PC-9 (cell line): Measurements from ENCODE around the gene SLC51A. TPM values are rescaled to one million over a fixed set of nuclear protein-coding genes. Genes with fewer than 3 reads are reported as not detected.

Experiments used
- BruUV-seq: library from RNA; stranded (reverse); fragments of 400-500 nt; replicated peaks from 2 replicates; lab custom pipeline; 2021; lab: Mats Ljungman, UMichigan
- CTCF ChIA-PET: fragments of 300-600 bp; sonication (Branson Sonifier 250); formaldehyde crosslinking; loops from one replicate; lab custom pipeline; 2022; ENCODE audit warnings: antibody characterized with exemption; lab: Charles Lee
- POLR2A ChIA-PET: fragments of 300-600 bp; sonication (Branson Sonifier 250); formaldehyde crosslinking; loops from one replicate; lab custom pipeline; 2022; ENCODE audit warnings: antibody characterized with exemption; ENCODE audit not compliant: unreplicated experiment; lab: Charles Lee
- DNase-seq, 2 experiments: peaks; one replicate each; pipeline versions ENCODE4 v3.0.0 to v3.0.0-alpha.2; 2015 to 2022; ENCODE audit warnings: mixed read lengths in 1 of 2
- H2AFZ ChIP-seq: fragments of 200-600 bp; sonication (generic); 2 replicates; pipeline ENCODE4 v1.8.1; 2017; ENCODE audit warnings: antibody characterized with exemption
- H3F3A ChIP-seq: fragments of 200-600 bp; sonication (generic); 2 replicates; pipeline ENCODE4 v1.8.1; 2017; ENCODE audit warnings: antibody characterized with exemption, mild to moderate bottlenecking, low read depth; ENCODE audit not compliant: insufficient read depth
- H3K27ac ChIP-seq: fragments of 200-600 bp; sonication (generic); 2 replicates; pipeline ENCODE4 v1.6.1; 2016; ENCODE audit warnings: mixed run types
- H3K27me3 ChIP-seq: fragments of 200-600 bp; sonication (generic); 2 replicates; pipeline ENCODE4 v1.6.1; 2016; ENCODE audit warnings: low read depth, mixed run types; ENCODE audit not compliant: insufficient read depth
- H3K36me3 ChIP-seq: fragments of 200-600 bp; sonication (generic); 2 replicates; pipeline ENCODE4 v1.6.1; 2016; ENCODE audit warnings: low read depth, mixed run types
- H3K4me1 ChIP-seq: fragments of 200-600 bp; sonication (generic); replicated peaks from 2 replicates; pipeline ENCODE4 v1.6.1; 2016; ENCODE audit warnings: mixed run types; ENCODE audit not compliant: insufficient read depth
- H3K4me2 ChIP-seq: fragments of 200-600 bp; sonication (generic); 2 replicates; pipeline ENCODE4 v1.6.1; 2017; ENCODE audit warnings: mixed run types
- H3K4me3 ChIP-seq: fragments of 200-600 bp; sonication (generic); 2 replicates; pipeline ENCODE4 v1.6.1; 2016; ENCODE audit warnings: mixed run types
- H3K79me2 ChIP-seq: fragments of 200-600 bp; sonication (generic); 2 replicates; pipeline ENCODE4 v1.6.1; 2017; ENCODE audit warnings: low read depth, mixed run types
- H3K9me2 ChIP-seq: fragments of 200-600 bp; sonication (generic); 2 replicates; pipeline ENCODE4 v1.8.1; 2017; ENCODE audit warnings: mild to moderate bottlenecking; ENCODE audit not compliant: insufficient read depth
- H3K9me3 ChIP-seq: fragments of 200-600 bp; sonication (generic); 2 replicates; pipeline ENCODE4 v1.8.1; 2016; ENCODE audit warnings: low read depth; ENCODE audit not compliant: insufficient read depth
- H4K20me1 ChIP-seq: fragments of 200-600 bp; sonication (generic); 2 replicates; pipeline ENCODE4 v1.8.1; 2017; ENCODE audit not compliant: insufficient read depth
- EZH2 ChIP-seq: fragments of 200-600 bp; sonication (generic); IDR thresholded peaks from 2 replicates; pipeline ENCODE4 v1.8.0; 2017; ENCODE audit warnings: antibody characterized with exemption, low read depth
- intact Hi-C: fragments of 100-400 bp; cut with micrococcal nuclease; formaldehyde crosslinking; loops from one replicate; pipeline ENCODE4 v1.10.0; 2022; ENCODE audit not compliant: unreplicated experiment
- total RNA-seq: library from RNA; stranded (reverse); gene quantifications from 2 replicates; pipeline ENCODE4 v1.2.3, GENCODE V29; 2021
- TF ChIP-seq, protein P1 (sequence below): fragments of 200-600 bp; sonication (generic); conservative IDR thresholded peaks from 2 replicates; pipeline ENCODE4 v1.6.1; 2017; ENCODE audit warnings: mixed run types, antibody characterized with exemption, mild to moderate bottlenecking, moderate library complexity

The SLC51A gene
- total RNA-seq, 1 experiment from 2014 or later: 10.3 TPM

DNA sequence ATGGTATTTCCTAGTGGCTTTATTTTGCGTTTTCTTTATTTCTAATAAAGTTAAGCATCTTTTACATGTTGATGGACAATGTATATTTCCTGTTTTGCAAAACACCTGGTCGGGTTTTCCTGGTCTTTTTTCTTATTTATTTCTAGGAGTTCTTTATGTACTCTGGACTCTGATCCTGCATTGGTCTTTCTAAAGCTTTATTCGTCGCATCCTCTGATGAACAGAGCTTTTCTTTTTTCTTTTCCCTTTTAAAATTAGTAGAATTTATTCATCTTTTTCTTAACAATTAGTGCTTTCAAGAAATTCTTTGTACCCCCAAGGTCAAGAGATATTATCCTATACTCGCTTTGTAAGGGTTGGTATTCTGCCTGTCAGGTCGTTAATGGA, 37.3 kb upstream of the SLC51A start:
- no TSS peak for BruUV-seq
- Histone ChIP-seq H3K9me2 (no peaks in the 10 kb centered on the region), H3K79me2 (no peaks in the 10 kb centered on the region), H3F3A (peaks cover 26% of the 10 kb centered on the region), H3K4me2 (no peak overlapping the region), H4K20me1 (no peaks in the 10 kb centered on the region; the same call in 1 of the 2 replicates), H3K4me1 (peaks cover 21% of the 10 kb centered on the region), H2AFZ (no peak overlapping the region), H3K27ac (no peak overlapping the region), H3K9me3 (no peaks in the 10 kb centered on the region), H3K27me3 (no peaks in the 10 kb centered on the region), H3K36me3 (no peaks in the 10 kb centered on the region), H3K4me3 (no peak overlapping the region)
- intact Hi-C loops: no loop called here
- TF ChIP-seq EZH2: no peak
- TF ChIP-seq, protein P1, sequence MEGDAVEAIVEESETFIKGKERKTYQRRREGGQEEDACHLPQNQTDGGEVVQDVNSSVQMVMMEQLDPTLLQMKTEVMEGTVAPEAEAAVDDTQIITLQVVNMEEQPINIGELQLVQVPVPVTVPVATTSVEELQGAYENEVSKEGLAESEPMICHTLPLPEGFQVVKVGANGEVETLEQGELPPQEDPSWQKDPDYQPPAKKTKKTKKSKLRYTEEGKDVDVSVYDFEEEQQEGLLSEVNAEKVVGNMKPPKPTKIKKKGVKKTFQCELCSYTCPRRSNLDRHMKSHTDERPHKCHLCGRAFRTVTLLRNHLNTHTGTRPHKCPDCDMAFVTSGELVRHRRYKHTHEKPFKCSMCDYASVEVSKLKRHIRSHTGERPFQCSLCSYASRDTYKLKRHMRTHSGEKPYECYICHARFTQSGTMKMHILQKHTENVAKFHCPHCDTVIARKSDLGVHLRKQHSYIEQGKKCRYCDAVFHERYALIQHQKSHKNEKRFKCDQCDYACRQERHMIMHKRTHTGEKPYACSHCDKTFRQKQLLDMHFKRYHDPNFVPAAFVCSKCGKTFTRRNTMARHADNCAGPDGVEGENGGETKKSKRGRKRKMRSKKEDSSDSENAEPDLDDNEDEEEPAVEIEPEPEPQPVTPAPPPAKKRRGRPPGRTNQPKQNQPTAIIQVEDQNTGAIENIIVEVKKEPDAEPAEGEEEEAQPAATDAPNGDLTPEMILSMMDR: no peak
- POLR2A ChIA-PET: no interaction called here
- CTCF ChIA-PET: interaction anchor here (0.6 kb wide), 1 partner anchor 40 kb away, joined by 4 read pairs; no protein-coding TSS in a partner anchor
- DNase-seq: no peak

DNA sequence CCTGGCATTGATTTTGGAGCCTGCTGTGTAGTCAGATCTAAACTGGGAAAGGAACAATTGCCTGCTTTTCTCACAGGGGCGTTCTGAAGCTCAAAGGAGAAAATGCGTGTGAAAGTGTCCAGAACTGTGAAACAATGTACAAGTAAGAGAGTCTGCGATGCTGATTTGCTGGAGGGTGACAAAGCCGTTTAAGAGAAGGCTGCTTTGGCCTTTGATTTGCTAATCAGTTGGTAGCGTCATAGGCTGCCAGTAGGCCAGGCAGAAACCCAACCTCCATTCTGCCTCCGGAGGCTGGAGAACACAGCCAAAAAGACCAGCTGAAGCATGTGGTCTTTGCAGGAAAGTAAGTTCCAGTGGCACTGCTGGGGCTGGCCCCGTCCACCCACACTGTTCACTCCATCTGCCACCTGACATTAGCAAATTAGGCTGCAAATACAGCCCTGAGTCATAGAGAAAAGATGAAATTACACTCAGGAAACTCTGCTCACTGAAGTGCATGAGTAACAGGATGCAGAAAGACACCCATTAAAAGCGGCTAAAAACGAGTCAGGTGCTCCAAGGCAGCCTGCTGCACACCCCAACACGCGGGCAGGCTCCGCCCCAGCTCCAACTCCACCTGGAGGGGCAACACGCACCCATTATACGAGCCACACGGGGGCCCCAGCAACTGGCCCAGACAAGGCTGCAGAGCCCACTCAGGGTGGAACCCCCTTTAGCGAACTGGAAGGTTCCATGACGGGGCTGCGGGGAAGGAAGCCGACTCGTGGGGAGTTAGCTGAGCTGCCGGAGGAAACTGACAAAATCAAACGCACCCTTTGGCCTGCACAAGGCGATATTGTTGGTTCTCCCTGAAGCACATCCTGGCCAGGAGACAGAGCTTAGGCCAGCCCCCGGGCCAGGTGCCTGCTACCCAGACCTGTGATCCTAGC, 36.7 kb upstream of the SLC51A start:
- H3K9me3 ChIP-seq: no peaks in the 10 kb centered on the region
- H3K4me1 ChIP-seq: peaks cover 21% of the 10 kb centered on the region
- H3K4me2 ChIP-seq: no peak overlapping the region
- H3K27ac ChIP-seq: no peak overlapping the region
- H3K27me3 ChIP-seq: no peaks in the 10 kb centered on the region
- ChIA-PET CTCF (interaction anchor here (0.6 kb wide), 1 partner anchor 39 kb away, joined by 4 read pairs; no protein-coding TSS in a partner anchor), POLR2A (no interaction called here)
- H3K36me3 ChIP-seq: no peaks in the 10 kb centered on the region
- H3K4me3 ChIP-seq: no peak overlapping the region
- no peaks in the 10 kb centered on the region; the same call in 1 of the 2 replicates for H4K20me1 ChIP-seq
- H3K79me2 ChIP-seq: no peaks in the 10 kb centered on the region
- TF ChIP-seq, protein P1: no peak
- no peak for TF ChIP-seq EZH2
- peaks cover 29% of the 10 kb centered on the region for H3F3A ChIP-seq
- intact Hi-C loops: no loop called here
- no peak overlapping the region for H2AFZ ChIP-seq
- BruUV-seq: no TSS peak
- no peaks in the 10 kb centered on the region for H3K9me2 ChIP-seq
- DNase-seq: peak in 1 of 2 experiments; percentile 29

DNA sequence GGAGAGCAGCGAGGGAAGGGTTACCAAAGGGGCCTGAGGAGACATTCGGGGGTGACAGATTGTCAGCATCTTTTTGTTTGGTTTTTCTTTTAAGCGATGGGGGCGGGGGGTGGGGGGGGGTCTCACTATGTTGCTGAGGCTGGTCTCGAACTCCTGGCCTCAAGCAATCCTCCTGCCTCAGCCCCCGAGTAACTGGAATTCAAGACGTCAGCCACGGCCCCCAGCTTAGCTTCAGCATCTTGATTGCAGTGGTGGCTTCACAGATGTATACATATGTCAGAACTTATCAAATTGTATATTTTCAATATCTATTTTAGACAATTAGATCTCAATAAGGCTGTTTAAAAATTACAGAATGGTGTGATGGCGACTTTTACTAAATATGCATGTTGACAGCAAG, 36.0 kb upstream of the SLC51A start:
- no peaks in the 10 kb centered on the region for H3K27me3 ChIP-seq
- H3K9me2 ChIP-seq: no peaks in the 10 kb centered on the region
- H3K27ac ChIP-seq: no peak overlapping the region
- no peaks in the 10 kb centered on the region; the same call in 1 of the 2 replicates for H4K20me1 ChIP-seq
- H3K79me2 ChIP-seq: no peaks in the 10 kb centered on the region
- ChIA-PET POLR2A (no interaction called here), CTCF (no interaction called here)
- H3K36me3 ChIP-seq: no peaks in the 10 kb centered on the region
- H3K4me3 ChIP-seq: no peak overlapping the region
- intact Hi-C loops: no loop called here
- no peak overlapping the region for H3K4me2 ChIP-seq
- DNase-seq: no peak
- H3K4me1 ChIP-seq: peaks cover 21% of the 10 kb centered on the region
- no TSS peak for BruUV-seq
- no peak overlapping the region for H2AFZ ChIP-seq
- TF ChIP-seq EZH2: no peak
- TF ChIP-seq, protein P1: no peak
- no peaks in the 10 kb centered on the region for H3K9me3 ChIP-seq
- peaks cover 29% of the 10 kb centered on the region for H3F3A ChIP-seq
